Measurements from ENCODE around the gene TFPI2. TPM values are rescaled to one million over a fixed set of nuclear protein-coding genes. Genes with fewer than 3 reads are reported as not detected.

Gene TFPI2
- total RNA-seq, 1 donor from 2014 or later: 0.31 TPM

- DNase-seq: no peak
Measured at GRCh38 chr7:93906267-93906666, 15.7 kb upstream of the TFPI2 start, which contains the start of gene GNGT1. Gene GNGT1 (plus strand): TSS chr7:93906567. CDS start chr7:93906747, 180 bp downstream.

- no peak for DNase-seq
Measured at GRCh38 chr7:93902777-93903423, 12.3 kb upstream of the TFPI2 start.

DNA sequence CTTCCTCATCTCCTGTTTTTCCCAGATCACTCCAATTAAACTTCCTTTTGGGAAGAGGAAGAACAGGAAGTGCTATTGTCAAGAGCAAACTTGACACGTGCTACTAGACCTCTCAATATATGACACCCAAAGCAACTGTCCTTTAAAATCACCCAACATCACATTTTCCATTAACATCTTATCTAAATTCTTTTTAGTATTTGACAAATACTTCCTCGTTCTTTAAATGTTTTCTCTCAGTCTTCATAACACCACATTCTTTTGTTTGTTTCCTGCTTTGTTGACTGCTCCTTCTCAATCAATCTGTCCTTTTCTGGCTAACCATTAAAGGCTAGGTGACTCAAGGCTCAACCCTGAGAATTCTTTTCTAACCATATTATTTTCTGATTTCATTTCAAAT is 7.1 kb upstream of the TFPI2 start:
- DNase-seq: no peak

DNA sequence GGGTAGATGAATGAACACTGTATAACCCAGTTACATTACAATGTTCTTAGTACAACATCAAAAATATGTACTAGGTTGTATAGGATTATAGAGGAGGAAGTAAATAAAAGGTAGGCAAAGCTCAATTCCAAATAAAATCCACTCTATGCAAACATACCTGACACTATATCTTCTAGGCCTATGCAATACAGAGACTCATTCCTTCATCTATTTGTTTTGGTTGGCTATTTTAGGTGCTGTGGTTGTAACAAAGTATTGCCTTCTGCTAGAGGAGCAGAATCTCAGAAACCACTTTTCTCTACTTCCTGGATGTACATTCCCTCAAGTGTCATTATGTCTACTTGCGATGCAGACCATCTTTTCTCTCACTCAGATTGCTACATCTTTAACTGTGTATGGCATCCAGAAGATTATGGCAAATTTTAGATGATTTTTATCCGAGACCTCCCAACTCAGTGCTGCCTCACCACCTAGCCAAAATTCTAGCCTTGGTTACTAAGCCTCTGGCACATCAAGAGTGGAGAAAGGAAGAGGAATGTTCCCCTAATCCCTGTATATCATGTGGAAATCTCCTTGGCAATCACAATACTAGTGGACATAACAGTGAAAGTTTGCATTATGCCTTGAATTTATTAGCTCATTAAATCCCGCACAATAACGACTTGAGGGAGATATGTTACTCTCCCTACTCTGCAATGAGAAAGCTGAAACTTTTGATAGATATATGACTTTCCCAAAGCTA is 5.5 kb upstream of the TFPI2 start:
- no peak for DNase-seq

DNA sequence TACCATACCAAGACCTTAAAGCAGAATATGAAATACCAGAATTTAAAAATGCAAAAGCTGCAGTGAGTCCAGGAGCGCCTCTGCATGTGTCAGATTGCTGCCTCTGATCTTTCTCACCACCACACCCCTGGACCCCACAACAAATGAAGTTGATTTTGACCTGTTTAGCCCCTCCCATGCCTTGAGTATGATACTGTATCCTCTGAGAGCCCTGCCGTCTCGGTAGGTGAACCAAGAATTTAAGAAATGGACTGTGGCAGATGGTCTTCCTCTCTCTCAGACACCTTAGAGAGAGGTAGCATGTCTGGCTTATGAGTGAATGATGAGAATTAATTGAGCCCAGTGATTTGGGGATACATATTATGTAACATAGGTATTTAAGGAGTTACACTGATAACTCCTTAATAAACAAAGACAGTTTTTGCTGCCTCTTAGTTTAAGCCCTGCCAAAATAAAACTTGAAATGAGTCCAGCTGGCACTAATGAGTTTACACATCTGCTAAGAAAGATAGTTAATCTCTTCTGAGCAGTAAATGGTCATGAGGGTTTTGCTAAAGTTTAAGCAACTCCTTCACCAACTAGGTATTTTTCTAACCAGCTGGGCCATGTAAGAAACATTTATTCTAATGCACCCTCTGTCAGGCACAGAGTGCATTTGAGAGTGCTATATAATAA is 4.5 kb upstream of the TFPI2 start:
- no peak for DNase-seq

DNA sequence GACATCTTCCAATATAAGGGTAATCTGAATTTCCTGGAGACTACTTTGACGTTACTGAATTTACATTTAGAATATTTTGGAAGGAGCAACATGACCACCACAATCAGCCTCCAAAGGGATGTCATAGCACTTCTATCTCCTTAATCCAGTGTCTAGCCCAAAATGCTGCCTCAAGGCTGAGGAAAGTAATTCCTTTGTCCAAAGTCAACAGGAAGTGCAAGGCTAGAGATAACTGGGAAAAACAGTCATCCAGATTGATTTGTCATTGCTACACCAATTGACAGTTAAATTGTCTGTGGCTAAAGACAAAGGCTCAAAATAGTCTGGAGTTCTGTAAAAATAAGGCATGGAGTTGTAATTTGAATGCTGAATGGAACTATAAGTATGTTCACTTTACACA is 3.9 kb upstream of the TFPI2 start:
- no peak for DNase-seq

GRCh38 chr7:93890041-93890463 is 501 bp downstream of the TFPI2 start:
- DNase-seq: no peak

DNA sequence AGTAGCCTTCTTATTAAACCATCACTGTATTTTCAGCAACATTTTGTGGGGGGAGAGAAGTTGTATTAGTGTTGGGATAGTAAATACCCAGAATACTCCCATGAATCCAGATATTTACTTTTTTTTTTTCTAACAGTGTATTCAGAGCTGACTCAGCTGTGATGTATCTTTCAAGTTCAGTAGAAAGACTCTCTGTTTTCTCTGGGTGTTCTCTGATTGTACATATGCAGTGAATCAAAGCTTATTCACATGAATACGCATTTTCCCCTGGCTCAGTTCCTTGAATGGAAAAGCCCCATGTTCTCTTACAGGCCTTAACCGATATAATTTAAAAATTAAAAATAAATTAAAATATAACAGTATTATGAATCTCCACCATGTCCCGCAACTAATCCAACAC is 1.3 kb downstream of the TFPI2 start:
- DNase-seq: no peak

GRCh38 chr7:93884541-93884940 is 6.0 kb downstream of the TFPI2 start:
- DNase-seq: no peak

- DNase-seq: no peak
Measured at GRCh38 chr7:93883917-93884345, 6.6 kb downstream of the TFPI2 start.

DNA sequence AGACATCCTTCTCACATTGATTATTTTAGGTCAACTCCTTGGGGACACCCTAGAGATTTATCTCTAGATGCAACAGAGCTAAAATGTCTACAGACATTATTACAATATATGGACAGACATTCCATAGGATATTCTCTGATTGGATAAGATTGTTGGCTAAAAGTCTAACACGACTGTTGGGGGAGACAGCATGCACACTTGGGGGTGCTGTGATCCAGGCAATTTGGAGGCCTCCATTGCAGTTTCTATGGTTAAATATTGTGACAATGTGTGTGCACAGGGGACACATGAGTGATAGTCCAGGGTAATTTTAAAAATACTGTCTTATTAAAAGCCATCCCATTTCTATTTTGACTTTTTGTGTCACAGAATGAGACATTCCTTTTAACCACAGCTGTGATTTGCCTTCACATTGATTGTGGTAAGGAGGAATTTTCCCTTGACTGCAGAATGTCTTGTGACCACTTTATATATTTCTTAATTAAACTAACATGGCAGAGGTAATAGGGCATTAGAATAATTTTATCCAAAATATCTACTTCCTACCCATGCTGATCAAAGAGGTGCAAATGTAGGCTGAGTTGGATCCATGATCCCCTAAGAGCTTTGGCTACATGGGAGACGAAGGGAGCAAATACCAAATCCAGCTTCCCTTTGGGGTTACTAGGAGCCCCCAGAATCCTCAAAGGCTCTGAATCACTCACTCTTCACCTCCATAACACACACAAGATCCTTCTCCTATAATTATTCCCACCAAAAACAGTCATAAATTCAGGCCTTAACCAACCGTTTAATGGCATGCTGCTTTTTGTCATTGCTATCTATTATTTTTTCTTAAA is 7.3 kb downstream of the TFPI2 start:
- DNase-seq: no peak

- DNase-seq: no peak
Measured at GRCh38 chr7:93882468-93882867, 8.1 kb downstream of the TFPI2 start.

DNA sequence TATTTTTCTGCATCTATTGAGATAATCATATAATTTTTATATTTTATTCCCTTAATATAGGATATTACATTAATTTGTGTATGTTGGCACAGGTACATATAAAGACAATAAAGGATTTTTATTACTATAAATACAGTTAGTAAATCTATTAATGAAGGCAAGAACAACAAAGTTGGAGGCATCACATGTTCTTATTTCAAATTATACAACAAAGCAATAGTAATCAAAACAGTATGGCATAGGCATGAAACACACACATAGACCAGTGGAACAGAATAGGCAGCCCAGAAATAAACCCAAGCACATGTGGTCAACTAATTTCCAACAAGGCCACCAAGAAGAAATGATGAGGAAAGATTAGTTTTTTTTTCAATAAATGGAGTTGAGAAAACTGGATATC is 11.2 kb downstream of the TFPI2 start:
- DNase-seq: no peak

DNA sequence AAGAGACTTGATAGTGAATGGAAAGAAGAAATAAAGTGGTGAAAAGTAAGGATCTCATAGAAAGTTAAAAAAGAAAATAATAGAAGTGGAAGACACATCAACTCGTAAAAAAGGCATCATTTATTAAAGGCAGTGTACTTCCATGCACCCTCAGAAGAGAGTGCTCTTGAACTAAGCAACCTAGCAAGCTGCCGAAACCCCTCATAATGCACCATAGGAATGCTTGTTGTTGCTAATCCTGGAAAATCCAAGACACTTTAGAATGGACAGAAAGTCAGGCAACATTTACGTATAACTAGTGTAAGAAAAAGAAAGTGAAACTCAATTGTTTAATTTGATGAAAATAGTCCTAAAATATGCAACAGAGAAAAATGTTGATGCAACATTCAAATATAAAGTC is 12.8 kb downstream of the TFPI2 start:
- DNase-seq: no peak

GRCh38 chr7:93873998-93874574 is 16.5 kb downstream of the TFPI2 start:
- DNase-seq: no peak

GRCh38 chr7:93866886-93867285 is 23.7 kb downstream of the TFPI2 start:
- DNase-seq: no peak

GRCh38 chr7:93862651-93863050 is 27.9 kb downstream of the TFPI2 start:
- no peak for DNase-seq

DNA sequence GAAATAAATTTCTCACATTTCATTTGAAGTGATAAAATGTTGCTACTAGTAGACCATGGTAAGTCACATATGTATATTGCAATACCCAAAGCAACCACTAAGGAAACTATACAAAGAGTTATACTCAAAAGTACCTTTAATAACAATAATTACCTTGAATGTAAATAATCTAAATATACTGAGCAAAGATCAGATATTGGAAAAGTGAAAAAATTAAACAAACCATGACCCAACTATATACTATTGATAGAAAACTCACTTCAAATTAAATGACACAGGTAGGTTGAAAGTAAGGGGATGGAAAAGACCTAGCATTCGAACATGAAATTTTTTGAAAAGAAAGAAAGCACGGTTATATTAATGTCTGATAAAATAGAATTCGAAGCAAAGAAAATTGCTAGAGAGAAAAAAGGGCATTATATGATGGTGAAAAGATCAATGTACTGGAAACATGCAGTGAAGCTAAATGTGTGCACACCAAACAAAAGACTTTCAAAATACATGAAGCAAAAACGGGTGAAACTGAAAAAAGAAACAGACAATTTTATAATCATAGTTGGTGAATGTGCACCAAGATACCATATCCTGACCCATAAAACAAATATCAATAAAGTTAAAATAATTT is 29.1 kb downstream of the TFPI2 start:
- DNase-seq: no peak

DNA sequence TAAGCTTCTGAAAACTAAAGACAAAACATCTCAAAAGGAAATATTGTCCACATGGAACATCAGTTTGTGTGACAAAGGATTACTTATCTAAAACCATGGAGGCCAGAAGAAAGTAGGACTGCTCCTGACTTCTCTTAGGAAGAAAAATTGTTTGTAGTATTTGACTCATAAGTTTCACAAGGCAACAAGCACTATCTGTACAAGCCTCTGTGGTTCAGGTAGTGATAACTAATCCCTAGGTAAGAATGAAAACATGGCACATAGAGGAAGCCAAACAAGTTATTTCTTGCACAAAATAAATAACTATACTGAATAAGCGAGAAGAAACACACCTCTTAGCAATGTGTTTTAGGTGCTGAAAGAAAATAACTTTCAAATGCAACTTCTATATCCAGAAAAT is 30.3 kb downstream of the TFPI2 start:
- DNase-seq: no peak

GRCh38 chr7:93858857-93859256 is 31.7 kb downstream of the TFPI2 start:
- no peak for DNase-seq

DNA sequence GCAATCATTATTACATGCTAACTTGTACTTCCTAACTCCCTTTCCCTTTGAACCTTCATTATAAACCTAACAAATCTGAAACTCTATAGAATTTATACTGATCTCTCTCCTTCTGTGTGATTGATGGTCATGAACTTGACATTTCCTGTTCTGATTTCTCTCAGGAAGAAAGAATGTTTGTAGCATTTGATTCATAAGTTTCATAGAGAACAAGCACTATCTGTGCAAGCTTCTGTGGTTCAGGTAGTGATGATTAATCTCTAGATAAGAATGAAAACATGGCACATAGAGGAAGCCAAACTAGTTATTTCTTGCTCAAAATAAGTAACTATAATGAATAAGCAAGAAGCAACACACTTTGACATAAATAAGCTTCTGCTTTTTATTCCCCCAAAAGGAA is 34.2 kb downstream of the TFPI2 start:
- no peak for DNase-seq

DNA sequence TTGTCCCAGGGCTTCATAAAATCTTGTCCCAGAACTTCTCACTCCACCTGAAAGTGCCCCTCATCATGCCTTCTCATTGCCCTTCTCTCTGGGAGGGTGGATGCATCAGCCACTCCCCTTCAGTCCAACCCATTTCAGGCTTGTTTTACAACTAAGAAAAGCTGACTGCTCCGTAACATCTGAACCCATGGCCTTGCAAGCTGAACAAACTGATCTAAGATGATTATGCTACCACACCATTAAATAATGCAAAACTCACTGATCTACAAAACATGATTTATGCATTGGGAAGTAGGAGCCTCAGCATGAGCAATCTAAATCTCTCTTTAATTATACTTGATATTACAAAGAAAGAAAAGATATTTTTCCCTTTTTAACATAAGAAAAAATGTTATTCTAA is 34.8 kb downstream of the TFPI2 start:
- no peak for DNase-seq

Data from occipital lobe (tissue), 2 donors.